Measurements from ENCODE around the gene LCN12.

Gene LCN12

GRCh38 chr9:136980669-136981478, 28.8 kb downstream of the LCN12 start:
- no peak overlapping the region for H3K4me2 ChIP-seq (ENCODE audit: low read length)
- no peak overlapping the region for H3K9ac ChIP-seq
- TF ChIP-seq CTCF (IDR thresholded peaks at IDR 0.05): no peak
- H3K9me3 ChIP-seq (ENCODE audit: control insufficient read depth, low read length): no peaks in the 10 kb centered on the region
- H3K27ac ChIP-seq: peak overlapping the region; percentile 24
- no peaks in the 10 kb centered on the region for H3K79me2 ChIP-seq
- H3K27me3 ChIP-seq (ENCODE audit: control insufficient read depth, insufficient read depth, low read length): no peaks in the 10 kb centered on the region
- H2AFZ ChIP-seq: no peak overlapping the region
- H3K4me3 ChIP-seq (ENCODE audit: low read depth, low read length): no peak overlapping the region
- no peaks in the 10 kb centered on the region for H3K4me1 ChIP-seq
- no peaks in the 10 kb centered on the region for H3K36me3 ChIP-seq (ENCODE audit: control insufficient read depth, insufficient read depth, low read length)

GRCh38 chr9:136981588-136982231, 29.6 kb downstream of the LCN12 start:
- Histone ChIP-seq H3K9me3 (ENCODE audit: control insufficient read depth, low read length) (no peaks in the 10 kb centered on the region), H3K27ac (peak overlapping the region; percentile 44), H3K27me3 (ENCODE audit: control insufficient read depth, insufficient read depth, low read length) (no peaks in the 10 kb centered on the region), H3K9ac (no peak overlapping the region), H3K4me1 (no peaks in the 10 kb centered on the region), H3K4me2 (ENCODE audit: low read length) (no peak overlapping the region), H3K4me3 (ENCODE audit: low read depth, low read length) (no peak overlapping the region), H2AFZ (no peak overlapping the region), H3K36me3 (ENCODE audit: control insufficient read depth, insufficient read depth, low read length) (no peaks in the 10 kb centered on the region), H3K79me2 (no peaks in the 10 kb centered on the region)
- no peak for TF ChIP-seq CTCF (IDR thresholded peaks at IDR 0.05)

GRCh38 chr9:136982232-136983051, 30.4 kb downstream of the LCN12 start, which contains the start of gene LCNL1:
TSS of gene LCNL1 (plus strand) at chr9:136982993. CDS start at chr9:136983587, 594 bp downstream.
- Histone ChIP-seq H3K79me2 (no peaks in the 10 kb centered on the region), H2AFZ (no peak within 1 kb of the TSS), H3K27me3 (ENCODE audit: control insufficient read depth, insufficient read depth, low read length) (no peaks in the 10 kb centered on the region), H3K9ac (no peak within 1 kb of the TSS), H3K27ac (peak within 1 kb of the TSS; percentile 44), H3K9me3 (ENCODE audit: control insufficient read depth, low read length) (no peaks in the 10 kb centered on the region), H3K36me3 (ENCODE audit: control insufficient read depth, insufficient read depth, low read length) (no peaks in the 10 kb centered on the region), H3K4me2 (ENCODE audit: low read length) (no peak within 1 kb of the TSS), H3K4me3 (ENCODE audit: low read depth, low read length) (no peak within 1 kb of the TSS), H3K4me1 (no peaks in the 10 kb centered on the region)
- no peak for TF ChIP-seq CTCF (IDR thresholded peaks at IDR 0.05)

- Histone ChIP-seq H3K36me3 (ENCODE audit: control insufficient read depth, insufficient read depth, low read length) (no peaks in the 10 kb centered on the region), H3K9me3 (ENCODE audit: control insufficient read depth, low read length) (no peaks in the 10 kb centered on the region), H3K4me3 (ENCODE audit: low read depth, low read length) (no peak overlapping the region), H3K79me2 (no peaks in the 10 kb centered on the region), H3K27me3 (ENCODE audit: control insufficient read depth, insufficient read depth, low read length) (no peaks in the 10 kb centered on the region), H3K27ac (no peak overlapping the region), H3K9ac (no peak overlapping the region), H3K4me2 (ENCODE audit: low read length) (no peak overlapping the region), H3K4me1 (no peaks in the 10 kb centered on the region), H2AFZ (no peak overlapping the region)
- TF ChIP-seq CTCF (IDR thresholded peaks at IDR 0.05): no peak
Observed at GRCh38 chr9:136983167-136983566, 31.1 kb downstream of the LCN12 start.

Measured in parathyroid adenoma (tissue), 2 donors.